HepG2 (cell line): ENCODE results near the gene ABHD1. TPM values are rescaled to one million over a fixed set of nuclear protein-coding genes. Genes with fewer than 3 reads are reported as not detected.
A peak's percentile ranks its signal among the peaks of the same experiment; 100 is the strongest.

ENCODE experiments used
- ATAC-seq: fragments of 200-7000 bp; cut with Tn5 transposase; 3 replicates; pipeline ENCODE4 v1.9.1; 2020; ENCODE audit warnings: mild to moderate bottlenecking, moderate library complexity
- BruUV-seq: library from RNA; stranded (reverse); fragments of 400-500 nt; replicated peaks from 2 replicates; lab custom pipeline; 2021; lab: Mats Ljungman, UMichigan
- CTCF ChIA-PET: fragments of 300-600 bp; formaldehyde crosslinking; extraction: SDS; loops from one replicate; lab custom pipeline; 2021; ENCODE audit warnings: low total read pairs, inconsistent platforms, low intra/inter-chr PET ratio; lab: Yijun Ruan, JAX
- POLR2A ChIA-PET: fragments of 350-600 bp; sonication (Branson Sonifier 250); formaldehyde crosslinking; loops from one replicate; lab custom pipeline; 2020; ENCODE audit warnings: antibody characterized with exemption, inconsistent platforms; lab: Yijun Ruan, JAX
- DNase-seq: peaks from one replicate; pipeline ENCODE4 v3.0.0-alpha.2; 2015; ENCODE audit warnings: low spot score
- FAIRE-seq: peaks from 3 replicates; lab custom pipeline; 2011; peaks lifted over from hg19 to GRCh38; lab: Jason Lieb, UNC
- H2AFZ ChIP-seq: one replicate; pipeline ENCODE4 v1.6.1; 2011; ENCODE audit warnings: low read length, inconsistent platforms
- H3K27ac ChIP-seq: fragments of 300-600 bp; 3 replicates; pipeline ENCODE4 v1.8.0; 2011; ENCODE audit warnings: mixed run types, mild to moderate bottlenecking, mixed read lengths, low read length, inconsistent platforms; ENCODE audit not compliant: insufficient read depth; ENCODE audit errors: extremely low read length
- H3K27me3 ChIP-seq, 2 experiments: fragments of 200-600 bp in 1 of 2; 2 replicates in 1 of 2; 3 replicates in 1 of 2; pipeline versions ENCODE4 v1.6.0 to v1.8.0; 2011; ENCODE audit warnings: low read length in 2 of 2, mild to moderate bottlenecking in 2 of 2, moderate library complexity in 2 of 2, inconsistent platforms in 1 of 2; ENCODE audit not compliant: insufficient read depth in 2 of 2, control insufficient read depth in 1 of 2
- H3K36me3 ChIP-seq, 2 experiments: fragments of 200-600 bp in 1 of 2; replicated peaks in 1 of 2; 2 replicates in 1 of 2; 3 replicates in 1 of 2; pipeline versions ENCODE4 v1.5.1 to v1.8.0; 2011; ENCODE audit warnings: low read length in 2 of 2, inconsistent platforms in 1 of 2; ENCODE audit not compliant: insufficient read depth in 2 of 2, control insufficient read depth in 1 of 2
- H3K4me1 ChIP-seq: 2 replicates; pipeline ENCODE4 v1.5.1; 2012; ENCODE audit warnings: low read length, inconsistent platforms; ENCODE audit not compliant: insufficient read depth
- H3K4me2 ChIP-seq: 2 replicates; pipeline ENCODE4 v1.6.0; 2011; ENCODE audit warnings: low read depth, low read length, inconsistent platforms
- H3K4me3 ChIP-seq, 3 experiments: fragments of 200-600 bp in 1 of 3; sonication (generic), shearing (Covaris generic) in 1 of 3; replicated peaks in 1 of 3; 2 replicates each; pipeline ENCODE4 v1.5.1; 2011 to 2016; ENCODE audit warnings: low read length in 3 of 3, inconsistent platforms in 2 of 3, low read depth in 2 of 3, mild to moderate bottlenecking in 2 of 3, control low read depth in 1 of 3, mixed read lengths in 1 of 3; ENCODE audit not compliant: insufficient read depth in 1 of 3
- H3K79me2 ChIP-seq: one replicate; pipeline ENCODE4 v1.6.1; 2011; ENCODE audit warnings: low read length, inconsistent platforms; ENCODE audit not compliant: insufficient read depth
- H3K9ac ChIP-seq: 2 replicates; pipeline ENCODE4 v1.6.0; 2011; ENCODE audit warnings: mild to moderate bottlenecking, low read depth, low read length, inconsistent platforms; ENCODE audit not compliant: insufficient read depth
- H3K9me3 ChIP-seq: 2 replicates; pipeline ENCODE4 v1.5.1; 2012; ENCODE audit warnings: mild to moderate bottlenecking, low read length
- H4K20me1 ChIP-seq: 2 replicates; pipeline ENCODE4 v1.6.0; 2011; ENCODE audit warnings: inconsistent platforms, mild to moderate bottlenecking, low read length, moderate library complexity; ENCODE audit not compliant: insufficient read depth
- FIP1L1 ChIP-seq: fragments of 200-400 bp; formaldehyde crosslinking; IDR thresholded peaks from 2 replicates; pipeline ENCODE4 v1.6.1; 2018; ENCODE audit warnings: low read depth, mild to moderate bottlenecking, low read length, moderate library complexity, borderline replicate concordance; ENCODE audit not compliant: insufficient read depth
- FOSL1 ChIP-seq: sonication (generic); formaldehyde crosslinking; IDR thresholded peaks from 2 replicates; pipeline ENCODE4 v1.9.0; 2021; ENCODE audit warnings: missing genetic modification reagents, borderline replicate concordance
- HOXA9 ChIP-seq: sonication (generic); formaldehyde crosslinking; IDR thresholded peaks from 2 replicates; pipeline ENCODE4 v1.8.1; 2022; ENCODE audit warnings: missing genetic modification reagents, mild to moderate bottlenecking, moderate library complexity, borderline replicate concordance
- NONO ChIP-seq, 2 experiments: fragments of 450-650 bp in 1 of 2; sonication (generic) in 1 of 2; formaldehyde crosslinking in 1 of 2; IDR thresholded peaks in 1 of 2; conservative IDR thresholded peaks in 1 of 2; 2 replicates each; pipeline versions ENCODE4 v1.6.1 to v1.8.0; 2017 to 2022; ENCODE audit warnings: mild to moderate bottlenecking in 1 of 2, missing genetic modification reagents in 1 of 2, moderate library complexity in 1 of 2
- POLR2A ChIP-seq, 2 experiments: IDR thresholded peaks; 2 replicates each; pipeline ENCODE4 v1.6.1; 2011; ENCODE audit warnings: low read depth in 2 of 2, low read length in 2 of 2, mild to moderate bottlenecking in 1 of 2, moderate library complexity in 1 of 2; ENCODE audit not compliant: insufficient read depth in 1 of 2
- SRY ChIP-seq: sonication (generic); formaldehyde crosslinking; IDR thresholded peaks from 2 replicates; pipeline ENCODE4 v1.8.0; 2022; ENCODE audit warnings: mild to moderate bottlenecking, missing genetic modification reagents
- U2AF1 ChIP-seq: fragments of 200-400 bp; formaldehyde crosslinking; optimal IDR thresholded peaks from 2 replicates; pipeline ENCODE3; 2017; ENCODE audit warnings: mild to moderate bottlenecking, low read depth, low read length
- ZFP1 ChIP-seq: IDR thresholded peaks from 2 replicates; pipeline ENCODE4 v1.6.1; 2016
- ZNF101 ChIP-seq: sonication (generic); formaldehyde crosslinking; IDR thresholded peaks from 2 replicates; pipeline ENCODE4 v1.4.0; 2020; ENCODE audit warnings: mild to moderate bottlenecking, low read depth, missing genetic modification reagents, borderline replicate concordance
- ZNF460 ChIP-seq: sonication (generic); formaldehyde crosslinking; IDR thresholded peaks from 2 replicates; pipeline ENCODE4 v1.5.1; 2020; ENCODE audit warnings: missing genetic modification reagents, mild to moderate bottlenecking, borderline replicate concordance
- ZNF615 ChIP-seq: sonication (generic); formaldehyde crosslinking; IDR thresholded peaks from 2 replicates; pipeline ENCODE4 v1.5.0; 2020; ENCODE audit warnings: mild to moderate bottlenecking, missing genetic modification reagents, borderline replicate concordance
- ZNF724P ChIP-seq: sonication (generic); formaldehyde crosslinking; IDR thresholded peaks from 2 replicates; pipeline ENCODE4 v1.8.0; 2022; ENCODE audit warnings: missing genetic modification reagents, borderline replicate concordance
- ZNF772 ChIP-seq: sonication (generic); formaldehyde crosslinking; IDR thresholded peaks from 2 replicates; pipeline ENCODE4 v1.5.0; 2020; ENCODE audit warnings: mild to moderate bottlenecking, missing genetic modification reagents
- WGBS: methylation state at CpG from one replicate; pipeline ENCODE4 v1.1.6; 2017; ENCODE audit warnings: low lambda C conversion rate; 5-methylcytosine and 5-hydroxymethylcytosine counted together
- in situ Hi-C: cut with HindIII; loops from 2 replicates; pipeline ENCODE4 v1.10.0; 2017; ENCODE audit warnings: low pct_unique_long_range_greater_than_20kb; ENCODE audit not compliant: extremely low pct_ligation_motif_present
- intact Hi-C: fragments of 100-400 bp; cut with micrococcal nuclease; formaldehyde crosslinking; loops from one replicate; pipeline ENCODE4 v1.10.0; 2022; ENCODE audit not compliant: unreplicated experiment
- polyA plus RNA-seq, 8 experiments: library from polyadenylated mRNA; depleted of rRNA in 3 of 8; stranded (reverse) in 7 of 8; unstranded in 1 of 8; fragments of >200 nt; fragmentation: Illumina TruSeq in 4 of 8; extraction: Trizol in 4 of 8; gene quantifications; 2 replicates each; pipeline versions ENCODE4 v1.2.1 to v1.2.3, GENCODE V29; 2011 to 2016; ENCODE audit warnings: low read depth in 4 of 8, missing spikeins in 1 of 8, mixed read lengths in 1 of 8; ENCODE audit not compliant: insufficient read depth in 1 of 8
- total RNA-seq, 5 experiments: library from RNA; depleted of rRNA; stranded (reverse); fragments of >200 nt; fragmentation: Illumina TruSeq; extraction: Trizol; gene quantifications; 2 replicates each; pipeline ENCODE4 v1.2.3, GENCODE V29; 2016; ENCODE audit warnings: low read depth in 1 of 5
- TF ChIP-seq, protein P1 (sequence below): IDR thresholded peaks from 2 replicates; pipeline ENCODE4 v1.6.1; 2016; ENCODE audit warnings: missing genetic modification reagents, missing compliant biosample characterization

ABHD1 gene
- total and polyA plus RNA-seq, 2 of the 13 experiments (the other 11 are each of a cell fraction or from before 2014, with no cell fraction given) = 0.04 to 0.81 TPM

DNA sequence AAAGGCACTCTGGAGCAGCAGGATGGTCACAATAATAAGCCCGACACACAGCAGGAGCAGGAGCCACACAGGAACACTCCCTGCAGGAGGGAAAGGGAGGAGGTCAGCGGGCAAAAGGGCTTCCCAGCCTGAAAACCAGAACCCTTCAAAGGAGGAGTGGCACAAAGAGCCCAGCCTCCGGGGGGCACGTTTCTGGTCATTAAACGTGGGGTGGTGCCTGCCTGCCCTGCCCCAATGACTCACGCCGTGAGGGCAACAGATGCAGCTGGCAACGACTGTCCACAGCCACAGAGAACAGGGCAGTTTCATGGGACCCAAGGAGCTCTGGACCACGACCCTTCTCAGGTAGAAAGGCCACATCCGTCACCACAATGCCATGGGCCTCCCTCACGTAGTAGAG is 7.8 kb downstream of the ABHD1 start:
- H4K20me1 ChIP-seq = no peaks in the 10 kb centered on the region; the same call in 1 of the 2 replicates
- ChIA-PET POLR2A (interaction anchor here (1.3 to 3.6 kb wide), 4 partner anchors 7 to 51 kb away, joined by 3 to 76 read pairs (median 19); partner anchors contain the start of genes ABHD1 and TCF23), CTCF (no interaction called here)
- H3K9ac ChIP-seq = no peak overlapping the region
- H3K9me3 ChIP-seq = no peaks in the 10 kb centered on the region
- peak overlapping the region; percentile 96; the same call in 1 of the 2 replicates for H3K4me2 ChIP-seq
- intact Hi-C loops (no loop called here), in situ Hi-C loops (no loop called here)
- 99% methylated on average over 11 of the region's 11 CpGs for WGBS
- no peaks in the 10 kb centered on the region; a peak in 1 of 5 replicates for H3K27me3 ChIP-seq
- ATAC-seq = no peak
- H3K4me1 ChIP-seq = peaks cover 45% of the 10 kb centered on the region
- peaks cover 22% of the 10 kb centered on the region for H3K79me2 ChIP-seq
- BruUV-seq = no TSS peak
- no peak for DNase-seq
- no peak overlapping the region for H3K4me3 ChIP-seq
- peaks cover 20 to 34% of the 10 kb centered on the region in 2 experiments for H3K36me3 ChIP-seq
- TF ChIP-seq ZFP1 = no peak
- no peak for TF ChIP-seq NONO (IDR thresholded peaks at IDR 0.05)
- TF ChIP-seq NONO (CRISPR knock-in tag; conservative IDR thresholded peaks at IDR 0.05) = peak; percentile 29; the same call in 1 of the 2 replicates
- peak in 1 of 2 experiments; percentile 47; a peak in 2 of 4 replicates for TF ChIP-seq POLR2A (IDR thresholded peaks at IDR 0.05; ENCODE audit: insufficient read depth in 1 of 2, low read depth in 2 of 2, low read length in 2 of 2)
- 0 out of 2 replicates have a peak, but pooled peaks have one; percentile 32 for TF ChIP-seq HOXA9
- no peak for TF ChIP-seq FIP1L1
- FAIRE-seq = no peak
- H2AFZ ChIP-seq = no peak overlapping the region
- H3K27ac ChIP-seq = no peak overlapping the region

DNA sequence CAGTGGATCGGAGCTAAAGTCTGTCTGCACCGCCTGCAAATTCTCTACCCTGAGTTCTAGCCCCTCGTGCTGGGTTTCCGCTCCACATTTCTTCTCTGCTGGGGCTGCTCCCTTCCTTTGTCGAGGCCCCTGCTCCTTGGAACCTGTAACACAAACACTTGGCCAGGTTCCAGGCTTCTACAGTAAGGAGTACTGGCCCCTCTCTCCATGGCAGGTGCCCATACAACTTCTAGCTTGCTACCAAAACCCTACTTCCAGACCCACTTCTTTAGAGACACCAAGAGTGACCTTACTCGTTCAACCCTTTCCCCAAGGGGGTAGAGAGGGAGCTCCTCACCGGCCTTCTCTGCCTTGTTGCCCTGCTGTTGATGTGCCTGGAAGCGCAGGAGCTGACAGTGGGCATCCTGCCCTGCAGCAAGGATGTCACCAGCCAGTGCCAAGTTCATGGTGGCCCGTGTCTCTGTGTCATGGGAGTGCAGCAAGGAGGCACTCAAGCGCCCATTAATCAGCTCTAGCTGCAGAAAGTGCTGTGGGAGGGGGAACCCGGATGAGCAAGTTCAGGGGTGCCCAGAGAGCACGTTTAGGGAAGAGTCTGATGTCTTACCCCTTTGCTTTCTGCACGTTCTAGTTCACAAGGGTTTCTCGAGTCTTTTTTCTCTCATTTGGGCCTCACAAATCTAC is 9.7 kb downstream of the ABHD1 start:
- no peak for FAIRE-seq
- Histone ChIP-seq H3K9me3 (no peaks in the 10 kb centered on the region), H3K4me3 (peak overlapping the region; percentile 92 to 100 (median 96)), H3K27me3 (peaks cover 3 to 6% of the 10 kb centered on the region in 2 experiments; a peak in 2 of 5 replicates), H2AFZ (no peak overlapping the region), H4K20me1 (no peaks in the 10 kb centered on the region; the same call in 1 of the 2 replicates), H3K79me2 (peaks cover 22% of the 10 kb centered on the region), H3K9ac (peak overlapping the region; percentile 98), H3K4me2 (peak overlapping the region; percentile 96), H3K4me1 (peaks cover 44% of the 10 kb centered on the region), H3K27ac (peak overlapping the region; percentile 72), H3K36me3 (peaks cover 20 to 34% of the 10 kb centered on the region in 2 experiments)
- in situ Hi-C loops (no loop called here), intact Hi-C loops (no loop called here)
- ATAC-seq = no peak
- DNase-seq = no peak
- ChIA-PET POLR2A (interaction anchor here (0.9 to 3.6 kb wide), 23 partner anchors 9 to 130 kb away, joined by 3 to 76 read pairs (median 7); partner anchors contain the start of genes ABHD1, AGBL5, ATRAID and CGREF1), CTCF (interaction anchor here (1.8 kb wide), 1 partner anchor 58 kb away, joined by 10 read pairs; no protein-coding TSS in a partner anchor)
- 43% methylated on average over 14 of the region's 14 CpGs for WGBS
- TSS peak; percentile 56 for BruUV-seq
- TF ChIP-seq ZNF101 = no peak
- no peak for TF ChIP-seq U2AF1
- TF ChIP-seq FOSL1 (CRISPR knock-in tag) = no peak
- 0 out of 2 replicates have a peak, but pooled peaks have one; percentile 10 for TF ChIP-seq ZNF615 (CRISPR knock-in tag)
- no peak for TF ChIP-seq SRY (CRISPR knock-in tag)
- no peak for TF ChIP-seq ZNF460 (CRISPR knock-in tag)
- peak; percentile 33; the same call in 1 of the 2 replicates for TF ChIP-seq ZNF772 (CRISPR knock-in tag)
- TF ChIP-seq ZNF724P (CRISPR knock-in tag) = 0 out of 2 replicates have a peak, but pooled peaks have one; percentile 36
- TF ChIP-seq, protein P1, sequence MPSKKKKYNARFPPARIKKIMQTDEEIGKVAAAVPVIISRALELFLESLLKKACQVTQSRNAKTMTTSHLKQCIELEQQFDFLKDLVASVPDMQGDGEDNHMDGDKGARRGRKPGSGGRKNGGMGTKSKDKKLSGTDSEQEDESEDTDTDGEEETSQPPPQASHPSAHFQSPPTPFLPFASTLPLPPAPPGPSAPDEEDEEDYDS (CRISPR knock-in tag) = no peak
